Epithelial cell of esophagus (primary cell): Measurements from ENCODE around the gene SNRPD2.
"Not testable (repeated sequence)": the region's sequence is repeated elsewhere in the genome, so short reads cannot be mapped to it uniquely, and the experiment has no call there.

Experiments
- DNase-seq: peaks from one replicate; pipeline ENCODE4 v3.0.0; 2010; ENCODE audit warnings: low read depth
- H3K4me3 ChIP-seq: 2 replicates; pipeline ENCODE4 v1.5.1; 2011; ENCODE audit warnings: mild to moderate bottlenecking, low read length, control low read depth
- TF ChIP-seq, protein P1 (sequence below): IDR thresholded peaks from 2 replicates; pipeline ENCODE4 v1.5.1; 2011; ENCODE audit warnings: low read depth, mild to moderate bottlenecking, low read length, control low read depth, inconsistent platforms; ENCODE audit not compliant: insufficient read depth; ENCODE audit errors: missing control alignments

The SNRPD2 gene

DNA sequence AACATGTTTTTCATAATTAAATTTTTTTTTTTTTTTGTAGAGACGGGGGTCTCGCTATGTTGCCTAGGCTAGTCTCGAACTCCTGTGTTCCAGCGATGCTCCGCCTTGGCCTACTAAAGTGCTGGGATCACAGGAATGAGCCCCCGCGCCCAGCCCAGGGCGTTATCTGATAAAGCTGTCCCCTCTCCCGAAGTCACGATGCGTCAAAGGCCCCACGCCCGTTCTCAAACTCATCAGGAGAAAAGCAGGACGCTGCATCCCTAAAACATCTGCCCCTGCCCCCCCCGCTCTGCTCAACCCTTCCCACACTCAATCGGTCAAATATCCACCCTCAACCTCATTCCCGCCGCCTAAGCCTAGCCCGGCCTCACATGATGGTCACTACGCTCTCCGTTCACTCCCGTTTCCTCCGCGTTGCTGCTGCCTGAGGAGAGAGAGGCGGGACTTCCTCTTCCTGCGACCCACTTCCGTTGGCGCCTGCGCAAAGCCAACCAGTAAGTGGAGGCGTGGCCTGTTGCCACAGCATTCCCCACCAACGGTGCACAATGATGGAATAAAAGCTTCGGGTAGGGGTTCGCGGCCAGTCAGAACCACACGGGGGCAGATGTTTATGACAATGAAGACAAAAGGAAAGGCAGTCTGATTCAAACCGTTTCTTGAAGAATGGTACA is at the start of gene SNRPD2:
Gene SNRPD2, minus strand, starts transcription at position 438 of the 671 bp plus-strand sequence. Its CDS starts 65 bp downstream, at position 373.
- peak; percentile 94 for DNase-seq
- H3K4me3 ChIP-seq, result peak within 1 kb of the TSS; percentile 84
- TF ChIP-seq, protein P1, sequence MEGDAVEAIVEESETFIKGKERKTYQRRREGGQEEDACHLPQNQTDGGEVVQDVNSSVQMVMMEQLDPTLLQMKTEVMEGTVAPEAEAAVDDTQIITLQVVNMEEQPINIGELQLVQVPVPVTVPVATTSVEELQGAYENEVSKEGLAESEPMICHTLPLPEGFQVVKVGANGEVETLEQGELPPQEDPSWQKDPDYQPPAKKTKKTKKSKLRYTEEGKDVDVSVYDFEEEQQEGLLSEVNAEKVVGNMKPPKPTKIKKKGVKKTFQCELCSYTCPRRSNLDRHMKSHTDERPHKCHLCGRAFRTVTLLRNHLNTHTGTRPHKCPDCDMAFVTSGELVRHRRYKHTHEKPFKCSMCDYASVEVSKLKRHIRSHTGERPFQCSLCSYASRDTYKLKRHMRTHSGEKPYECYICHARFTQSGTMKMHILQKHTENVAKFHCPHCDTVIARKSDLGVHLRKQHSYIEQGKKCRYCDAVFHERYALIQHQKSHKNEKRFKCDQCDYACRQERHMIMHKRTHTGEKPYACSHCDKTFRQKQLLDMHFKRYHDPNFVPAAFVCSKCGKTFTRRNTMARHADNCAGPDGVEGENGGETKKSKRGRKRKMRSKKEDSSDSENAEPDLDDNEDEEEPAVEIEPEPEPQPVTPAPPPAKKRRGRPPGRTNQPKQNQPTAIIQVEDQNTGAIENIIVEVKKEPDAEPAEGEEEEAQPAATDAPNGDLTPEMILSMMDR, result no peak

DNA sequence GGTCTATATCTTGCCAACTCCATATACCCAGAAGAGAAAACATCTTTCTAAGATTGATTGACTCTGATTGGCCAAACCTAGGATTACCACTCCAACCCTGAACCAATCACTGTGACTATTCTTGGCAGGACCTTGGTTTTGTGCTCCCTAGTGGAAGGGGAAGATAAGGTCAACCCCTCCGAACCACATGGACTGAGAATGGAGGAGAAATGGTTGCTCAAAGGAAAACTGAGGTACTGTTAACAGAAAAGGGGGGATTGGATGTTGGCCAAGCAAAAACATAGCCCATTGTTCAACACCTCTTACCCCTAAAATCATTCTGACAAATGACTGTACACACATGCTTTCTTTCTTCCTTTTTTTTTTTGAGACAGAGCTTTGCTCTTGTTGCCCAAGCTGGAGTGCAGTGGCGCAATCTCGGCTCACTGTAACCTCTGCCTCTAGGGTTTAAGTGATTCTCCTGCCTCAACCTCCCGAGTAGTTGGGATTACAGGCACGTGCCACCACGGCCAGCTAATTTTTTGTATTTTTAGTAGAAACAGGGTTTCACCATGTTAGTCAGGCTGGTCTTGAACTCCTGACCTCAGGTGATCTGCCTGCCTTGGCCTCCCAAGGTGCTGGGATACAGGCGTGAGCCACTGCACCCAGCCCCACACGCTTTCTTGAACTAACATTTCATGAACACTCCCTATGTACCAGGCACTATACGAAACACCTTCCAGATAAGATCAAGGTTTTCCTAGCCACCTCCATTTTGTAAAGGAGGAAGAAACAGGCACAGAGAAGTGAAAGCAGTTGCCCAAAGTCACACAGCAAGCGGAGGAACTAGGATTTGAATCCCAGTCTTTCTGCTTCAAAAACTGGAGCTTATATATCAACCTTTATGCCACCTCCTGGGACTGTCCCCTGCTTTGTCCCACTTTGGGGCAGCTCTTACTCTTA is 48.0 kb upstream of the SNRPD2 start:
- TF ChIP-seq, protein P1, result no peak
- no peak overlapping the region for H3K4me3 ChIP-seq
- DNase-seq, result no peak

- H3K4me3 ChIP-seq, result no peak within 1 kb of the TSS
Measured at GRCh38 chr19:45733160-45733810, 41.5 kb upstream of the SNRPD2 start, which contains the start of gene MEIOSIN. Gene MEIOSIN (plus strand): TSS chr19:45733439. CDS start chr19:45735377, 1,938 bp downstream.

GRCh38 chr19:45730368-45731288 is 38.9 kb upstream of the SNRPD2 start, which contains the start of gene FBXO46:
Gene FBXO46 (minus strand): TSS chr19:45730896. CDS start chr19:45713495, 17,401 bp downstream.
- DNase-seq, result peak; percentile 99
- TF ChIP-seq, protein P1, result no peak
- peak within 1 kb of the TSS; percentile 89 for H3K4me3 ChIP-seq

More at GRCh38 chr19:45733160-45733810, 41.5 kb upstream of the SNRPD2 start, which contains the start of gene MEIOSIN:
- no peak for DNase-seq
- TF ChIP-seq, protein P1, result no peak

DNA sequence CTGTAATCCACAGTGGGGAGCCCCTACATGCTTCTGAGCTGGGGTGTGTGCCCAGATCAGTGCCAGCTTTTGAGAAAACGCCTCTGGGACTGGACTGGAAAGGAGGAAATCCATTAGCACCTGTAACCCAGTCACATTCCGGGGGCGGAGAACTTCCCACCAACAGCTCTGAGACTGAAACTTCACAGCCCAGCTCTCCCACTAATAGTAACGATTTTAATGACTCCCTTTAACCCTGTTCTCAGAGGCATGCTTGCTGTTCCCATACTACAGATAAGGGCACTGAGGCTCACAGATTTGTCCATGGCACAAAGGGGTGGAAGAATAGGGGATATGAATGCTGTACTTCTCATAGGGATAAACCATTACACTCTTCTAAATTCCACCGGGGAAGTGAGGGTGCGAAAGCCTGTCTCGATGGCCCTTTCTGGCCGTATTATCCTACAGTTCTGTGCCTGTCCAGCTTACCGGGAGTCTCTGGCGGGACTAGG is 38.1 kb upstream of the SNRPD2 start:
- peak overlapping the region; percentile 89 for H3K4me3 ChIP-seq
- peak; percentile 74 for DNase-seq
- TF ChIP-seq, protein P1, result no peak

DNA sequence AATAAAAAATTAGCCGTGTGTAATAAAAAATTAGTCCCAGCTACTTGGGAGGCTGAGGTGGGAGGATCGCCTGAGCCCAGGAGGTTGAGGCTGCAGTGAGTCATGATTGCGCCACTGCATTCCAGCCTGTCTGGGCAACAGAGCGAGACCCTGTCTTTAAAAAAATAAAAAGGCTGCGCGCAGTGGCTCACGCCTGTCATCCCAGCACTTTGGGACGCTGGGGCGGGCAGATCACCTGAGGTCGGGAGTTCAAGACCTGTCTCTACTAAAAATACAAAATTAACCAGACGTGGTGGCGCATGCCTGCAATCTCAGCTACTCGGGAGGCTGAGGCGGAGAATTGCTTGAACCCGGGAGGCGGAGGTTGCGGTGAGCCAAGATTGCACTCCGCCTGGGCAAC is 36.9 kb upstream of the SNRPD2 start:
- not testable (repeated sequence) for DNase-seq, H3K4me3 ChIP-seq

GRCh38 chr19:45720065-45720464 is 28.3 kb upstream of the SNRPD2 start:
- not testable (repeated sequence) for DNase-seq, H3K4me3 ChIP-seq
